HG02588 (cell line): ENCODE data around the gene NLGN2.
"Not testable (repeated sequence)": the region's sequence is repeated elsewhere in the genome, so short reads cannot be mapped to it uniquely, and the experiment has no call there.

Experiments
- ATAC-seq: cut with Tn5 transposase; IDR thresholded peaks from one replicate; pipeline ENCODE4 v1.9.1; 2021; ENCODE audit warnings: mild to moderate bottlenecking, moderate library complexity; ENCODE audit not compliant: unreplicated experiment

NLGN2 gene

DNA sequence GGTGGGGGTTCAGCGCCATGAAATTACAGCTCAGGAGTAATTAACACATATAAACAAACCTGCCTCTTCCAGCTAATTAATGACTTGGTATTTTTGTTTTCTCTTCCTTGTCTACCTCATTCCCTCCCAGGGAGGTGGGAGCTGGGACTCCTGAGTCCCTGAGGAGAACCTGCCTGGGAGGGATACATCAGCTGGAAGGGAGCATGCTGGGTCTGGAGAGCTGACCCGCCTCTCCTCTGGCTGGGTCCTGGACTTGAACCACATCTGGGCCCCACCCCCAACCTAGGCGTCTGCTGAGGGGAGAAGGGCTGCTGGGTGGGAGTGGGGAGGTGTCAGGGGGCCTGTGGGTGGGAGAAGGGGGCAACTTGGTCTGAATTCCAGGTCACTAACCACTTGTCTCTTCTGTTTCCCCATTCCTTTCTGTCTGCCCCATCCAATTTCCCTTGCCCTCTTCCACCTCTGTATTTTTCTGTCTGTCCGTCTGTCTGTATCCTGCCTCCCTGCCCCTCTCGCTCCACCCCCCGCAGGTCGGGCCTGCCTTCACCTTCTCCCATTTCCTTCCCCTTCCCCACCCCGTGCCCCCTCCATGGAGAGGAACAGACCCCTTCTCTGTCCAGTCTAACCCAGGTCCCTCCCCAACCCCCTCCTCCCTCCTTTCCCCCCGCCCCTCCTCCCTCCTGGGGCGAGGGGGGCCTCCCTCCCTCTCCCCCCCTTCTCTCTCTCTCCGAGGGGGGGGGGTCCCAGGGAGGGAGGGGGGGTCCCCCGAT is at the start of gene NLGN2:
Gene NLGN2 (plus strand): TSS at position 361 of the 767 bp plus-strand sequence. CDS start 411 bp downstream, outside the sequence.
- no peak for ATAC-seq

DNA sequence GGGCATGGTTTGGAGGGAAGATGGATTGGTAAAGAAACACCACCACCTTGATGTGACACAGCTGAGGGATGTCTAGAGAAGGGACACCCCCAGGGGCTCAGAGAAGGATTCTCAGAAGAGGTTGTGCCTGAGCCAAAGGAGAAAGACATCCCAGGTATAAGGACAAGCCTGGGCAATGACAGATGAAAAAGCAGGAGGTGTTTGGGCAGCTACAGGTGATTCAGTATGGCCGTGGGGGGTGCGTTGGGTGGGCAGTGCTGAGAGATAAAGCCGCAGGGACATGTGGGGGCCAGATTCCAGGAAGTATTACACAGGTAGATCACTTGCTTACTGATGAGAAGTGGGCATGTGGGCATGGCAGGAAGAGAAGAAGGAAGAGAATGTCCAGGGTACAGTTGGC is 45.7 kb upstream of the NLGN2 start:
- no peak for ATAC-seq

DNA sequence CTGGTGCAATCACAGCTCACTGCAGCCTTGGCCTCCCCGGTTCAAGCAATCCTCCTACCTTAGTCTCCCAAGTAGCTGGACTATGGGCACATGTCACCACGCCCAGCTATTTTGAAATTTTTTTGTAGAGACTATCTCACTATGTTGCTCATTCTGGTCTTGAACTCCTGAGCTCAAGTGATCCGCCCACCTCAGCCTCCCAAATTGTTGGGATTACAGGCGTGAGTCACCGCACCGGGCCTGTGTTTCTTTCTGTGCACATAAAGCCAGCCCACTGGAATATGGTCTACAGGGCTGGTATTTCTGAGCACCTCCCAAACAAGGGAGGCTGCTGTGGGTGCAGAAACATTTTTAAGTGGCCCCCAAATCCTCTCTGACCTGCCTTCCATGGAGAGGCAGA is 44.3 kb upstream of the NLGN2 start:
- ATAC-seq: no peak

DNA sequence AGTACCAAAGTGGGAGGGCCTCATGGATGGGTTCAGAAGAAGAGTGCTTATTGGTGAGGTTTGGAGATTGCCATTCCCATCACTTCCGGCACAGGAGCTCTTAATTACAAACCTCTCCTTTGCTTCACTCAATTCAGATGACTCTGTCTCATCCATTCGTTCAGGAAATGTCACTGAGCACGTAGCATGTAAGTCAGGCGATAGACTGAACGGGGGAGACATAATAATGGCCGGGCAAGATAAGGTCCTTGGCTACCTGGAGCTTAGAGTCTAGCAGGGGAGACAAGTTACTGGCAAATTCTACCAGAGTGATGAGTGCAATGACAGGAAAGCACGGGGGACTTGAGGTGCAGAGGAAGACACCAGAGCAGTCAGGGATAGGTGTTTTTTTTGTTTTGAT is 41.7 kb upstream of the NLGN2 start:
- not testable (repeated sequence) for ATAC-seq

DNA sequence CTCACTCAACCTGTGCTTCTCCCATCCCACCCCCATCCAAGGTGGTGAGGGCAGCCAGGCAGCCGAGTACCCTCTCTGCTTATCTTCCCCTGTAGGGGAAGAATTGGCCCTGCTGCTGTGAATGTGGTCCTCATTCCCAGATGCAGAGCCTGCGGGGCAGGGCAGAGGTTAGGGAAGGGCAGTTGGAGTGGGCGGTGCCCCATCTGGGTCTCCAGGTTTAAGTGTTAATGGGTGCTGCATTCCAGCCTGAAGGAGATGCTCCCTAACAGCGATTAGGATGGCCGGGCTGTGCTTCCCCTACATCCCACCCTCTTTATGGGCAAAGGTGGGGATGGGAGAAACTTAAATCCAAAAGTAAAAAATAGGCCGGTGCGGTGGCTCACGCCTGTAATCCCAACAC is 40.6 kb upstream of the NLGN2 start:
- ATAC-seq: no peak

DNA sequence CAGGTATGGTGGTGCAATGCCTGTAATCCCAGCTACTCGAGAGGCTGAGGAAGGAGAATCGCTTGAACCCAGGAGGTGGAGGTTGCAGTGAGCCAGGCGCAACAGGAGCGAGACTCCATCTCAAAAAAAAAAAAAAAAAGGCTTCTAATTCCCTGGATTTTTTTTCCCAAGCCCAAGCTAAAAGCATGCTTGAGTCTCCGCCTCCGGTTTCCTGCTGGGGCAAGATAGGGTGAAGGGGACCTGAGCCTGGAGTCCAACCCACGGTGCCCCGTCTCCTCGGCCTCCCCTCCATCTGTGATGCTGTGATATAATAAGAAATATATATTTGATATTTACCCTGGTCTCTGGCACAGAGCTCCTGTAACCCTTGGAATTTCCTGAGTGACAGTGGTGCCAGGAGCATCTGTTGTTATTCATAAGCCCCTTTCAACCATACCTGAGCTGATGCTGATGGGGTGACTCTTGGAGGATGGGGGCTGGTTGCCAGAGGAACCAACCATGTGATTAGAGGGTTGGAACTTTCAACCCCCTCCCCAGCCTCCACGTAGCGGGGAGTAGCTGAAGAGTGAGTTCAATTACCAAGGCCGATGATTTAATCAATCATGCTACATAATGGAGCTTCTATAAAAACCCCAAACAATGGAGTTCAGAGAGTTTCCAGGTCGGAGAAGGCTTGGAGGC is 39.6 kb upstream of the NLGN2 start:
- no peak for ATAC-seq

DNA sequence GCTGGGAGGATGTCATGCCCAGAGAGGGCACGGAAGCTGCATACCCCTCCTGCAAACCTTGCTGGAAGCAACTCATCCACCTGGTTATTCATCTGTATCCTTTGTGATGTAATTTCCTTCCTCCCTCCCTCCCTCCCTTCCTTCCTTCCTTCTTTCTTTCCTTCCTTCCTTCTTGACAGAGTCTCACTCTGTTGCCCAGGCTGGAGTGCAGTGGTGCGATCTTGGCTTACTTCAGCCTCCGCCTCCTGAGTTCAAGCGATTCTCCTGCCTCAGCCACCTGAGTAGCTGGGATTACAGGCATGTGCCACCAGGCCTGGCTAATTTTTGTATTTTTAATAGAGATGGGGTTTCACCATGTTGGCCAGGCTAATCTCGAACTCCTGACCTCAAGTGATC is 39.0 kb upstream of the NLGN2 start:
- ATAC-seq: not testable (repeated sequence)

DNA sequence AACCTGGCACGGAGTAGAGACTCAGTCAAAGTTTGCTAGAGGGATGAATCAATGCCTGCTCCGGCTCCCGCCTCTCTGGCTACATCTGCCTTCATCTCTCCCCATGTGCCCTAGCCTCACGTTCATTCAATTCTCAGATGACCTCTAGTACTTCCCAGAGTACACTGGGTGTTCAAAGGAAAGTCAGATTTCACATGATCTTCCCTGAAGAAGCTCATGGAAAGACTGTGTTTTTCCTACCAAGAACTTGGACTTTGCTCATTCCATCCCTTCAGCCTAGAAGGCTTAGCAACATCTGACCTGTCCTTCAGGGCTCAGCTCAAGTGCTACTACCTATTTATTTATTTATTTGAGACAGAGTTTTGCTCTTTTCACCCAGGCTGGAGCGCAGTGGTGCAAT is 37.8 kb upstream of the NLGN2 start:
- no peak for ATAC-seq

DNA sequence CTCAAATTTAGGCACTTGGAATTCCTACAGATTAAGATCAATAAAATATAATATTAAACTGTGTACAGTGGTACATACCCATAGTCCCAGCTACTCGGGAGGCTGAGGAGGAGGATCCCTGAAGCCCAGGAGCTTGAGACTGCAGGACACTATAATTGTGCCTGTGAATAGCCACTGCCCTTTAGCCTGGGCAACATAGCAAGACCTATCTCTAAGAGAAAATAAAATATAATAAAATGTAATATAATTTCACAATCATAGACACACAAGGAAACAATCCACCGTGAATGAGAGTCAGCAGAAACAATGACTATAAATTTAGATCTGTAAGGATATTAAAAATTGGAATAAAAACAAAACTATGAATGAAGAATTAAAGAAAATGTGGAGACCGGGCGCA is 36.8 kb upstream of the NLGN2 start:
- ATAC-seq: no peak

DNA sequence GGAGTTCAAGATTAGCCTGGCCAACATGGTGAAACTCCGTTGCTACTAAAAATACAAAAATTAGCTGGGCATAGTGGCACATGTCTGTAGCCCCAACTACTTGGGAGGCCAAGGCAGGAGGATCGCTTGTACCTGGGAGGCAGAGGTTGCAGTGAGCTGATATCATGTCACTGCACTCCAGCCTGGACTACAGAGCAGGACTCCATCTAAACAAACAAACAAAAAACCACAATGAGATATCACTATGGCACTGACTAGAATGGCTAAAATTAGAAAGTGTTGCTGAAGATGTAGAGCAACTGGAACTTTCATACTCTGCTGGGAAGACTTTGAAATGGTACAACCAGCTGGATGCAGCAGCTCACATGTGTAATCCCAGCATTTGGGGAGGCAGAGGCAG is 33.3 kb upstream of the NLGN2 start:
- no peak for ATAC-seq

DNA sequence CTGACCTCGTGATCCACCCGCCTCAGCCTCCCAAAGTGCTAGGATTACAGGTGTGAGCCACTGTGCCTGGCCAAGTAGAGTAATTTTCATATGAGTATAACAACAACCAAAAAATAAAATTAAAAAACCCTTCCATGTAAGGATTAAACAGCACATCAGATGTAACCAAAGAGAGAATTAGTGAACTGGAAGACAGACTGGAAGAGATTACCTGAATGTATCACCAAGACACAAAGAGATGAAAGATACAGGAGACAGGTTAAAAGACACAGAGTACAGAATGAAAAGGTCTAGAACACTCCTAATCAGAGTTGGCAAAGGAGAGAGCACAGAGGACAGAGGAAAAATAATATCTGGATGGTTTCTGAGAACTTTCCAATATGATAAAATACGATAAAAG is 28.5 kb upstream of the NLGN2 start:
- no peak for ATAC-seq

DNA sequence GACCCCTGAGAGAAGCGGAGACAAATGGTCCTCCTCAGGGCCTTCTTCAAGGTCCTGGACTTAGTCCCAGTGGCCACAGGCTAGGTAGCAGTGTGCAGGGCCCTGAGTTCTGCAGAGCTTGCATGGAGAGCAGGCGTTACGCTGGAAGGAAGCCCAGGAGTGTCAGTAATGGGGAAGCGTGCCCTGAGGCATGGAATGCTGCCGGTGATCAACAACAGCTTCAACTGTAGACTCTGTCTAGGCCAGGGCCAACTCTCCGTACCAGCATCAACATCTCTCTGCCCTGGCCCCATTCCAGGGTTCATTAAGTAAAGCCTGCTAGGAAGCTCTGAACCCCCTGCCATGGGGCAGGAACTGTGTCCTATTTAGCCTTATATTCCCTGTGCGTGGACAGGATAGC is 27.3 kb upstream of the NLGN2 start:
- no peak for ATAC-seq

DNA sequence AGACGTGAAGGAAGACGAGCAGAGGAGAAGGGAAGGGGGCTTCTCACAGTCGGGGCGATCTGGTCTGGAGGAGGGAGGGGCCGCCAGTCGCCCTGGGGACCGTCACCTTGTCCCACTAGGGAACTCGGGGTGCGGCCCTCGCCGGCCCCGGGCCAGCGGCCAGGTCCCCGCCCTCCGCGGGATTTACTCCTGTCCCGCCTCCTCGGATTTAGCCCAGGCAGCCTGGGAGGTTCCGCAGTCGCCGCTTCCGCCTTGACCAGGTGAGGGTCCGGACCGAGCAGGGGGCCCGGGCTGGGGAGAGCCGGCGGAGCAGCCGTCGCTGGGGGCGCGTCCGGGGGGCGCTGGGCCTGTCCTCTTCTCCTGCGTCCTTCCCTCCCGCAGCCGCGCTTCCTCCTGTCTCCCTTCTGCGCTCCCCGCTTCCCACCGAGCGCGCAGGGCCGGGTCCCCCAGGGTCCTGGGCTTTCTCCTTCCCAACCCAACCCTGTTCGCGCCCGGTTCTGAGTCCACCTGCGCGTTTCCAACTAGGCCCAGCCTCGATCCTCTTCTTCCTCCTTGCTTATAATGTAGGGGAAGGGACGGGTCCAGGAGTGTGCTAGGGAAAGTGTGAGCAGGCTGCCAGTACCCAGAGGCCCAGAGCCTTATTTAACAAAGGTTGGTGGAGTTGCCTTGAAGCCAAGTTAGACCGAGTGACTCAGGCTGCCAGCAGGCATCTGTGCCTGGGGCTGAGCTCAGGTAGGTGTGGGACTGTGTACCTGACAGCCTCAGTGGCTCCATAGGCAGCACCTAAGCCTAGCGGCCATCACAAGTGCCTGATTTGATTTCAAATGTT is 26.6 kb upstream of the NLGN2 start, which contains the start of gene TNK1:
Gene TNK1 (plus strand): TSS at position 235 of the 829 bp plus-strand sequence. CDS start 1,838 bp downstream, outside the sequence.
- ATAC-seq: no peak

DNA sequence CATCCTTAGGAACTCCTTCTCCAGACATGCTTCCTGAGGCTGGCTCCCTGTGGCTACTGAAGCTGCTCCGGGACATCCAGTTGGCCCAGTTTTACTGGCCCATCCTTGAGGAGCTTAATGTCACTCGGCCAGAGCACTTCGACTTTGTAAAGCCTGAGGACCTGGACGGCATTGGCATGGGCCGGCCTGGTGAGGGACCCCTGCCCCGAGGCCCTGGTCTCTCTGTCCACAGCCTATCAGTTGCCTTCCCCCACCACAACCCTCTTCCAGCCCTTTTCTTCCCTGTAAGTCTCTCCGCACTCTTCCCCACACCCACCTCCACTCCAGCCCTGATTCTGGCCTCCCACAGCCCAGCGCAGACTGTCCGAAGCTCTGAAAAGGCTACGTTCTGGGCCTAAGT is 24.7 kb upstream of the NLGN2 start:
- no peak for ATAC-seq

DNA sequence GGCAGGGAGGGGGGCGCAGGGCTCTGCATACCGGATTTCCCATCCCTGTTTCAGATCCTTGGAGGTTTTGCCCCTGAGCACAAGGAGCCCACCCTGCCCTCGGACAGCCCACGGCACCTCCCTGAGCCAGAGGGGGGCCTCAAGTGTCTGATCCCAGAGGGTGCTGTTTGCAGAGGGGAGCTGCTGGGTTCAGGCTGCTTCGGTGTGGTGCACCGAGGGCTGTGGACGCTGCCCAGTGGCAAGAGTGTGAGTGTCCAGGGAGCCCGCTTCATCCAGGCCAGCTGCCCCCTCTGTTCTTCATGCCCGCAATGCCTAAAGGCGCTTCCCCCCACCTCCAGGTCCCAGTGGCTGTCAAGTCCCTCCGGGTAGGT is 24.3 kb upstream of the NLGN2 start:
- ATAC-seq: no peak

DNA sequence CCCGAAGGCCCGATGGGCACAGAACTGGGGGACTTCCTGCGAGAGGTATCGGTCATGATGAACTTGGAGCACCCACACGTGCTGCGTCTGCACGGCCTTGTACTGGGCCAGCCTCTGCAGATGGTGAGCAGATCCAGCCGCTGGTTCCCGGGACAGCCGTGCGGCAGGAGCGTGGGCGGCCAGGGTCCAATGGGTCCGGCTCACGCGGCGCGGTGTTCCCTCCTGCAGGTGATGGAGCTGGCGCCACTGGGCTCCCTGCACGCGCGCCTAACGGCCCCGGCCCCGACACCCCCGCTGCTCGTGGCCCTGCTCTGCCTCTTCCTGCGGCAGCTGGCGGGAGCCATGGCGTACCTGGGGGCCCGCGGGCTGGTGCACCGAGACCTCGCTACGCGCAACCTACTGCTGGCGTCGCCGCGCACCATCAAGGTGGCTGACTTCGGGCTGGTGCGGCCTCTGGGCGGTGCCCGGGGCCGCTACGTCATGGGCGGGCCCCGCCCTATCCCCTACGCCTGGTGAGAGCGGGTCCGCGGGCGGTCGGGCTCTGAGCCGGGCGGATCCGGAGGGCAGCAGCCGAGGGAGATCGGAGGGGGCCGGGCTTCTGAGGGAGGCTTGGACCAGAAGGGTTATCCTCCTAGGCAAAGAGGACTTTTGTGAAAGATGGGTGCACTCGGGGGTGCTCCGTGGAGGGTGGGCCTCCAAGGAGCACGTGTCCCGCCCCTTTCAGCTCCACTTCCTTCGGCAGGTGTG is 23.7 kb upstream of the NLGN2 start:
- peak; percentile 72 for ATAC-seq

DNA sequence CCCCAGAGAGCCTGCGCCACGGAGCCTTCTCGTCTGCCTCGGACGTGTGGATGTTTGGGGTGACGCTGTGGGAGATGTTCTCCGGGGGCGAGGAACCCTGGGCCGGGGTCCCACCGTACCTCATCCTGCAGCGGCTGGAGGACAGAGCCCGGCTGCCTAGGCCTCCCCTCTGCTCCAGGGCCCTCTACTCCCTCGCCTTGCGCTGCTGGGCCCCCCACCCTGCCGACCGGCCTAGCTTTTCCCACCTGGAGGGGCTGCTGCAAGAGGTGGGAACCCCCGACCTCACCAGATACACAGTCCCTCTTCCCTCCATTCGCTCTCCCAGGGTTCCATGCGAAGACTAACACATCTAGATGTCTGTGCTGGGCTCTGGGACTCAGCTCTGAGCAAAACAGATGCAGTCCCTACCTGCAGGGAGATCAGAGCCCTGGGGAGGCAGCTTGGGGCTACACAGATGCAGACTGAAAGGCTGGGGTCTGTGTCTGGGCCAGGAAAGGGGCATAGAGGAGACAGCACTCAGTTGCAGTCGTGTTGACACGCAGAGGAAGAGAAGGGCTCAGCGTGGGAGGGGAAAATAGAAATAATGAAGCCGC is 23.1 kb upstream of the NLGN2 start:
- no peak for ATAC-seq

DNA sequence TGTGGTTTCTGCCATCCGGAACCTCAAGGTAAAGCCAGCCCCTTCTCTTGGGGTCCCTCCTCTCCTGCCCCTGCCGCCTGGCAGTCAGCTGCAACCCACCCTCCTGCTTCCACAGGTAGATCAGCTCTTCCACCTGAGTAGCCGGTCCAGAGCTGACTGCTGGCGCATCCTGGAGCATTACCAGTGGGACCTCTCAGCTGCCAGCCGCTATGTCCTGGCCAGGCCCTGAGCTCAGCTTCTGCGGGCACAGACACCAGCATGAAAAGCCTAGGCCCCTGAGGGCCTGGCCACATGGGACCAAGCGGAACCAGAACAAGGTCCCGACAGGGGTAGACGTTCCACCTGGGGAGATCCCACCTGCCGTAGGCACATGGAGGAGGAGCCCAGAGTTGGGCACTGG is 18.8 kb upstream of the NLGN2 start:
- ATAC-seq: no peak

DNA sequence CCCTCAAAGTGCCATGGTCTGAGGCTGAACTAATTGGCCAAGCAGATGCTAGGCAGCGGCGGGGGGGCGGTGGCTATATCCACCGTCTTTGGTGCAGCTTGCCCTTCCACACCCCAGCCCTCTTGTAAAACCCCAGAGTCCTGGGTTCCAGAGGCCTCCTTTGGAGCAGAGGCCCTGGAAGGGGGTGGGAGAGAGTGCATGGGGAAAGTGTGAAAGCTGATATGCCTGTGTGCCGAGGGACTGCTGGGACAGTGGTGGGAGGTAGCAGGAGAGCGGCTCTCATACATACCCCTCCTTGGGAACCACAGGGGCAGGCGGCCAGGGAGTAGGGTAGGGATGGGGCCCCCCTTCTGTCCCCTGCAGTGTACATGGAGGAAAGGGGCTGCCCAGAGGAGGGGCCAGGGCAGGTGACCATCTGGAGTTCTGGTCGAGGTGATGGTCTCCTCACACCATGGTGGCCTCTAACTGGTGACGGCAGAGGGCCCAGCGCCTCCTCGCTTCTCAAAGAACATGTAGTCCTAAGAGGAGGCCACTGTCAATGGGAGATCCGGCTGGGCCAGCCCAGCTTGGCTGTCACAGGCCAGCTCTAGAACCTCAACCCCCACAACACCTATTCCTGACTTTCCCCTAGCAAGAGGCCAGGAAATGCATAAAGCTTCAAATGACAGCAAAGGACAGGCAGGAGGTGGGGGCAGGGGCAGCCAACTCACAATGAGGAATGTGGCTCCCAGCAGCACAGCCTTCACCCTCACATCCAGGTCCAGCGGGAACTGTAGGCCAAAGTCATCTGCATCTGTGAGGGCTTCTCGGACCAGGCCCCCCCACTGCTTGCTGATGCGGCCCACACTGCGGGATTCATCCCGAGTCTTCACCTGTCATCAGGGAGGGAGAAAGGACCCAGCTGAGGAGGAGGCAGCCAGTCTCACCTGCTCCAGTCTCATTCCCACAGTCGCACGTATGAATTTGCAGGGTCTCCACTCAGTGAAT is 17.4 kb upstream of the NLGN2 start:
- no peak for ATAC-seq
